ENCODE measurements around the gene THRB.

THRB gene

GRCh38 chr3:24316887-24317383, 177.7 kb downstream of the THRB start:
- H3K56ac ChIP-seq (ENCODE audit: low read length): no peak overlapping the region
- H3K79me2 ChIP-seq (ENCODE audit: control insufficient read depth, insufficient read depth, low read length): no peaks in the 10 kb centered on the region
- H4K5ac ChIP-seq (ENCODE audit: low read length): no peak overlapping the region
- no peak overlapping the region for H3K23ac ChIP-seq (ENCODE audit: low read length)
- no peaks in the 10 kb centered on the region for H3K36me3 ChIP-seq (ENCODE audit: control insufficient read depth, insufficient read depth, low read length)
- no peaks in the 10 kb centered on the region for H3K4me1 ChIP-seq (ENCODE audit: control insufficient read depth, low read depth, low read length)
- WGBS (ENCODE audit: extremely low coverage, insufficient coverage, low lambda C conversion rate): no CpG with 5 or more reads among the region's 5 CpGs
- no peak overlapping the region for H2BK15ac ChIP-seq (replicated peaks; ENCODE audit: low read depth)
- H3K18ac ChIP-seq (ENCODE audit: low read length): no peak overlapping the region
- no peak overlapping the region for H4K8ac ChIP-seq (ENCODE audit: low read depth, low read length)
- no peak overlapping the region for H3K4ac ChIP-seq (ENCODE audit: low read depth, low read length)
- H2BK120ac ChIP-seq (ENCODE audit: low read depth, low read length): no peak overlapping the region
- H3K4me3 ChIP-seq (ENCODE audit: low read length): no peak overlapping the region
- H3K79me1 ChIP-seq (ENCODE audit: low read length): no peaks in the 10 kb centered on the region
- H3K4me2 ChIP-seq (ENCODE audit: low read length): no peak overlapping the region
- H2AK5ac ChIP-seq (ENCODE audit: low read length): no peak overlapping the region
- no peak for DNase-seq
- H3K9ac ChIP-seq (ENCODE audit: low read length): no peak overlapping the region
- no peak overlapping the region for H3K27ac ChIP-seq (ENCODE audit: low read depth, low read length)
- no peaks in the 10 kb centered on the region for H3K27me3 ChIP-seq (ENCODE audit: insufficient read depth, low read length, poor library complexity)
- no peak overlapping the region for H2BK5ac ChIP-seq (ENCODE audit: low read length)

GRCh38 chr3:24315971-24316370, 178.7 kb downstream of the THRB start:
- Histone ChIP-seq H2BK120ac (ENCODE audit: low read depth, low read length) (no peak overlapping the region), H3K4me1 (ENCODE audit: control insufficient read depth, low read depth, low read length) (peaks cover 4% of the 10 kb centered on the region), H2AK5ac (ENCODE audit: low read length) (no peak overlapping the region), H3K36me3 (ENCODE audit: control insufficient read depth, insufficient read depth, low read length) (no peaks in the 10 kb centered on the region), H4K8ac (ENCODE audit: low read depth, low read length) (no peak overlapping the region), H4K5ac (ENCODE audit: low read length) (no peak overlapping the region), H3K27me3 (ENCODE audit: insufficient read depth, low read length, poor library complexity) (no peaks in the 10 kb centered on the region), H3K9ac (ENCODE audit: low read length) (no peak overlapping the region), H3K4me2 (ENCODE audit: low read length) (no peak overlapping the region), H3K4me3 (ENCODE audit: low read length) (no peak overlapping the region), H3K18ac (ENCODE audit: low read length) (no peak overlapping the region), H2BK5ac (ENCODE audit: low read length) (no peak overlapping the region), H3K4ac (ENCODE audit: low read depth, low read length) (no peak overlapping the region), H3K27ac (ENCODE audit: low read depth, low read length) (no peak overlapping the region), H3K56ac (ENCODE audit: low read length) (no peak overlapping the region), H2BK15ac (replicated peaks; ENCODE audit: low read depth) (no peak overlapping the region), H3K79me2 (ENCODE audit: control insufficient read depth, insufficient read depth, low read length) (no peaks in the 10 kb centered on the region), H3K23ac (ENCODE audit: low read length) (no peak overlapping the region), H3K79me1 (ENCODE audit: low read length) (no peaks in the 10 kb centered on the region)
- no peak for DNase-seq

- Histone ChIP-seq H3K36me3 (ENCODE audit: control insufficient read depth, insufficient read depth, low read length) (no peaks in the 10 kb centered on the region), H3K4ac (ENCODE audit: low read depth, low read length) (no peak overlapping the region), H3K79me1 (ENCODE audit: low read length) (no peaks in the 10 kb centered on the region), H3K56ac (ENCODE audit: low read length) (no peak overlapping the region), H3K4me2 (ENCODE audit: low read length) (no peak overlapping the region), H4K5ac (ENCODE audit: low read length) (no peak overlapping the region), H2BK15ac (replicated peaks; ENCODE audit: low read depth) (no peak overlapping the region), H4K8ac (ENCODE audit: low read depth, low read length) (no peak overlapping the region), H2BK5ac (ENCODE audit: low read length) (no peak overlapping the region), H2AK5ac (ENCODE audit: low read length) (no peak overlapping the region), H3K27ac (ENCODE audit: low read depth, low read length) (no peak overlapping the region), H3K23ac (ENCODE audit: low read length) (no peak overlapping the region), H3K27me3 (ENCODE audit: insufficient read depth, low read length, poor library complexity) (no peaks in the 10 kb centered on the region), H3K4me3 (ENCODE audit: low read length) (no peak overlapping the region), H2BK120ac (ENCODE audit: low read depth, low read length) (no peak overlapping the region), H3K79me2 (ENCODE audit: control insufficient read depth, insufficient read depth, low read length) (no peaks in the 10 kb centered on the region), H3K4me1 (ENCODE audit: control insufficient read depth, low read depth, low read length) (peaks cover 4% of the 10 kb centered on the region), H3K18ac (ENCODE audit: low read length) (no peak overlapping the region), H3K9ac (ENCODE audit: low read length) (no peak overlapping the region)
- WGBS (ENCODE audit: extremely low coverage, insufficient coverage, low lambda C conversion rate): no CpG with 5 or more reads among the region's 7 CpGs
- DNase-seq: no peak
Measured at GRCh38 chr3:24315356-24315755, 179.3 kb downstream of the THRB start.

- H3K4me3 ChIP-seq (ENCODE audit: low read length): no peak overlapping the region
- H3K9ac ChIP-seq (ENCODE audit: low read length): no peak overlapping the region
- H2BK15ac ChIP-seq (replicated peaks; ENCODE audit: low read depth): no peak overlapping the region
- H3K4me1 ChIP-seq (ENCODE audit: control insufficient read depth, low read depth, low read length): peaks cover 4% of the 10 kb centered on the region
- no peak overlapping the region for H3K18ac ChIP-seq (ENCODE audit: low read length)
- no peak overlapping the region for H3K23ac ChIP-seq (ENCODE audit: low read length)
- no peak overlapping the region for H4K8ac ChIP-seq (ENCODE audit: low read depth, low read length)
- no peak overlapping the region for H2BK120ac ChIP-seq (ENCODE audit: low read depth, low read length)
- no peak overlapping the region for H2BK5ac ChIP-seq (ENCODE audit: low read length)
- no peak overlapping the region for H3K56ac ChIP-seq (ENCODE audit: low read length)
- no CpG with 5 or more reads among the region's 2 CpGs for WGBS (ENCODE audit: extremely low coverage, insufficient coverage, low lambda C conversion rate)
- H3K36me3 ChIP-seq (ENCODE audit: control insufficient read depth, insufficient read depth, low read length): no peaks in the 10 kb centered on the region
- H3K79me1 ChIP-seq (ENCODE audit: low read length): no peaks in the 10 kb centered on the region
- DNase-seq: no peak
- no peak overlapping the region for H4K5ac ChIP-seq (ENCODE audit: low read length)
- H3K4me2 ChIP-seq (ENCODE audit: low read length): no peak overlapping the region
- H2AK5ac ChIP-seq (ENCODE audit: low read length): no peak overlapping the region
- H3K79me2 ChIP-seq (ENCODE audit: control insufficient read depth, insufficient read depth, low read length): no peaks in the 10 kb centered on the region
- no peak overlapping the region for H3K27ac ChIP-seq (ENCODE audit: low read depth, low read length)
- H3K27me3 ChIP-seq (ENCODE audit: insufficient read depth, low read length, poor library complexity): no peaks in the 10 kb centered on the region
- no peak overlapping the region for H3K4ac ChIP-seq (ENCODE audit: low read depth, low read length)
Measured at GRCh38 chr3:24311881-24312280, 182.8 kb downstream of the THRB start.

GRCh38 chr3:24310887-24311286, 183.8 kb downstream of the THRB start:
- H2BK5ac ChIP-seq (ENCODE audit: low read length): no peak overlapping the region
- no peak overlapping the region for H4K5ac ChIP-seq (ENCODE audit: low read length)
- no peak for DNase-seq
- no peaks in the 10 kb centered on the region for H3K79me2 ChIP-seq (ENCODE audit: control insufficient read depth, insufficient read depth, low read length)
- no peak overlapping the region for H3K9ac ChIP-seq (ENCODE audit: low read length)
- H2BK120ac ChIP-seq (ENCODE audit: low read depth, low read length): no peak overlapping the region
- H3K23ac ChIP-seq (ENCODE audit: low read length): no peak overlapping the region
- peaks cover 4% of the 10 kb centered on the region for H3K4me1 ChIP-seq (ENCODE audit: control insufficient read depth, low read depth, low read length)
- H2AK5ac ChIP-seq (ENCODE audit: low read length): no peak overlapping the region
- H3K4ac ChIP-seq (ENCODE audit: low read depth, low read length): no peak overlapping the region
- H3K56ac ChIP-seq (ENCODE audit: low read length): no peak overlapping the region
- H3K27ac ChIP-seq (ENCODE audit: low read depth, low read length): no peak overlapping the region
- no peaks in the 10 kb centered on the region for H3K79me1 ChIP-seq (ENCODE audit: low read length)
- H3K18ac ChIP-seq (ENCODE audit: low read length): no peak overlapping the region
- no peaks in the 10 kb centered on the region for H3K27me3 ChIP-seq (ENCODE audit: insufficient read depth, low read length, poor library complexity)
- H3K36me3 ChIP-seq (ENCODE audit: control insufficient read depth, insufficient read depth, low read length): no peaks in the 10 kb centered on the region
- H3K4me3 ChIP-seq (ENCODE audit: low read length): no peak overlapping the region
- no peak overlapping the region for H4K8ac ChIP-seq (ENCODE audit: low read depth, low read length)
- no peak overlapping the region for H3K4me2 ChIP-seq (ENCODE audit: low read length)
- no peak overlapping the region for H2BK15ac ChIP-seq (replicated peaks; ENCODE audit: low read depth)

- Histone ChIP-seq H2BK5ac (ENCODE audit: low read length) (no peak overlapping the region), H4K5ac (ENCODE audit: low read length) (no peak overlapping the region), H3K56ac (ENCODE audit: low read length) (no peak overlapping the region), H3K4ac (ENCODE audit: low read depth, low read length) (no peak overlapping the region), H3K36me3 (ENCODE audit: control insufficient read depth, insufficient read depth, low read length) (no peaks in the 10 kb centered on the region), H3K79me2 (ENCODE audit: control insufficient read depth, insufficient read depth, low read length) (no peaks in the 10 kb centered on the region), H2AK5ac (ENCODE audit: low read length) (no peak overlapping the region), H3K27ac (ENCODE audit: low read depth, low read length) (no peak overlapping the region), H3K4me3 (ENCODE audit: low read length) (no peak overlapping the region), H3K4me1 (ENCODE audit: control insufficient read depth, low read depth, low read length) (no peaks in the 10 kb centered on the region), H3K9ac (ENCODE audit: low read length) (no peak overlapping the region), H2BK15ac (replicated peaks; ENCODE audit: low read depth) (no peak overlapping the region), H3K23ac (ENCODE audit: low read length) (no peak overlapping the region), H3K79me1 (ENCODE audit: low read length) (no peaks in the 10 kb centered on the region), H3K27me3 (ENCODE audit: insufficient read depth, low read length, poor library complexity) (no peaks in the 10 kb centered on the region), H4K8ac (ENCODE audit: low read depth, low read length) (no peak overlapping the region), H2BK120ac (ENCODE audit: low read depth, low read length) (no peak overlapping the region), H3K4me2 (ENCODE audit: low read length) (no peak overlapping the region), H3K18ac (ENCODE audit: low read length) (no peak overlapping the region)
- no CpG with 5 or more reads among the region's 3 CpGs for WGBS (ENCODE audit: extremely low coverage, insufficient coverage, low lambda C conversion rate)
- DNase-seq: no peak
Measured at GRCh38 chr3:24306518-24306917, 188.1 kb downstream of the THRB start.
